ENCODE measurements around the gene PAXX.
"Not testable (repeated sequence)": the region's sequence is repeated elsewhere in the genome, so short reads cannot be mapped to it uniquely, and the experiment has no call there.

The PAXX gene

GRCh38 chr9:137030006-137030405 lies 37.8 kb downstream of the PAXX start:
- no peak overlapping the region for H3K4me3 ChIP-seq (ENCODE audit: low read depth, low read length)
- ChIA-PET CTCF (interaction anchor here (0.5 to 14.2 kb wide), 50 partner anchors 8 to 242 kb away, joined by 3 to 310 read pairs (median 6); partner anchors contain the start of genes AJM1, C8G, CLIC3 and CYSRT1), POLR2A (interaction anchor here (1.6 kb wide), 1 partner anchor 40 kb away, joined by 4 read pairs; the partner anchor contains the start of gene SAPCD2)
- TF ChIP-seq CTCF (IDR thresholded peaks at IDR 0.05; ENCODE audit: insufficient read depth, low read length, missing control alignments), result no peak
- no peak for DNase-seq (ENCODE audit: low read depth, low spot score)

GRCh38 chr9:137030538-137031527 lies 38.6 kb downstream of the PAXX start:
- ChIA-PET POLR2A (no interaction called here), CTCF (interaction anchor here (0.9 to 14.2 kb wide), 15 partner anchors 10 to 243 kb away, joined by 3 to 310 read pairs (median 16); partner anchors contain the start of genes C8G, CLIC3, ENTPD2 and SAPCD2)
- H3K4me3 ChIP-seq (ENCODE audit: low read depth, low read length), result no peak overlapping the region
- no peak for TF ChIP-seq CTCF (IDR thresholded peaks at IDR 0.05; ENCODE audit: insufficient read depth, low read length, missing control alignments)
- DNase-seq (ENCODE audit: low read depth, low spot score), result no peak

GRCh38 chr9:137031904-137032640 lies 39.9 kb downstream of the PAXX start, which contains the start of gene FUT7:
Gene FUT7 (minus strand): TSS chr9:137032088. CDS start chr9:137031991, 97 bp downstream.
- no peak within 1 kb of the TSS for H3K4me3 ChIP-seq (ENCODE audit: low read depth, low read length)
- TF ChIP-seq CTCF (IDR thresholded peaks at IDR 0.05; ENCODE audit: insufficient read depth, low read length, missing control alignments), result no peak
- ChIA-PET POLR2A (no interaction called here), CTCF (interaction anchor here (0.5 to 14.2 kb wide), 12 partner anchors 9 to 244 kb away, joined by 3 to 310 read pairs (median 4); partner anchors contain the start of genes ENTPD2 and SAPCD2)
- DNase-seq (ENCODE audit: low read depth, low spot score), result no peak

- CTCF ChIA-PET, result interaction anchor here (0.8 to 14.2 kb wide), 4 partner anchors 14 to 245 kb away, joined by 4 to 310 read pairs (median 22); partner anchors contain the start of genes ENTPD2, NPDC1 and SAPCD2
- H3K4me3 ChIP-seq (ENCODE audit: low read depth, low read length), result no peak overlapping the region
- no peak for DNase-seq (ENCODE audit: low read depth, low spot score)
- POLR2A ChIA-PET, result no interaction called here
- TF ChIP-seq CTCF (IDR thresholded peaks at IDR 0.05; ENCODE audit: insufficient read depth, low read length, missing control alignments), result no peak
Measured at GRCh38 chr9:137032858-137033257, 40.6 kb downstream of the PAXX start.

- POLR2A ChIA-PET; DNase-seq (ENCODE audit: low read depth, low spot score); H3K4me3 ChIP-seq (ENCODE audit: low read depth, low read length): not testable (repeated sequence)
- CTCF ChIA-PET, result interaction anchor here (0.8 to 14.2 kb wide), 5 partner anchors 11 to 246 kb away, joined by 4 to 310 read pairs (median 101); partner anchors contain the start of genes C8G, ENTPD2, FBXW5 and NPDC1
Measured at GRCh38 chr9:137033481-137033880, 41.3 kb downstream of the PAXX start.

- DNase-seq (ENCODE audit: low read depth, low spot score), result no peak
- POLR2A ChIA-PET, result interaction anchor here (0.6 to 2.2 kb wide), 2 partner anchors 86 to 96 kb away, joined by 4 to 13 read pairs; no protein-coding TSS in a partner anchor
- CTCF ChIA-PET, result interaction anchor here (0.8 to 14.2 kb wide), 27 partner anchors 10 to 262 kb away, joined by 3 to 310 read pairs (median 5); partner anchors contain the start of genes AJM1, C8G, CCDC183 and ENTPD2
- no peak for TF ChIP-seq CTCF (IDR thresholded peaks at IDR 0.05; ENCODE audit: insufficient read depth, low read length, missing control alignments)
- H3K4me3 ChIP-seq (ENCODE audit: low read depth, low read length), result no peak overlapping the region
Measured at GRCh38 chr9:137034039-137034708, 42.0 kb downstream of the PAXX start.

All from AG04449 (cell line).